CD4-positive, alpha-beta T cell treated with Interleukin-6 at 100 ng/mL for 8 hours (primary cell): Measurements from ENCODE around the gene GFI1.
"Not testable (repeated sequence)": the region's sequence is repeated elsewhere in the genome, so short reads cannot be mapped to it uniquely, and the experiment has no call there.

ENCODE experiments used
- DNase-seq: peaks from one replicate; pipeline ENCODE4 v3.0.0-alpha.2; 2020; ENCODE audit warnings: mixed read lengths, low spot score

GFI1 gene

DNA sequence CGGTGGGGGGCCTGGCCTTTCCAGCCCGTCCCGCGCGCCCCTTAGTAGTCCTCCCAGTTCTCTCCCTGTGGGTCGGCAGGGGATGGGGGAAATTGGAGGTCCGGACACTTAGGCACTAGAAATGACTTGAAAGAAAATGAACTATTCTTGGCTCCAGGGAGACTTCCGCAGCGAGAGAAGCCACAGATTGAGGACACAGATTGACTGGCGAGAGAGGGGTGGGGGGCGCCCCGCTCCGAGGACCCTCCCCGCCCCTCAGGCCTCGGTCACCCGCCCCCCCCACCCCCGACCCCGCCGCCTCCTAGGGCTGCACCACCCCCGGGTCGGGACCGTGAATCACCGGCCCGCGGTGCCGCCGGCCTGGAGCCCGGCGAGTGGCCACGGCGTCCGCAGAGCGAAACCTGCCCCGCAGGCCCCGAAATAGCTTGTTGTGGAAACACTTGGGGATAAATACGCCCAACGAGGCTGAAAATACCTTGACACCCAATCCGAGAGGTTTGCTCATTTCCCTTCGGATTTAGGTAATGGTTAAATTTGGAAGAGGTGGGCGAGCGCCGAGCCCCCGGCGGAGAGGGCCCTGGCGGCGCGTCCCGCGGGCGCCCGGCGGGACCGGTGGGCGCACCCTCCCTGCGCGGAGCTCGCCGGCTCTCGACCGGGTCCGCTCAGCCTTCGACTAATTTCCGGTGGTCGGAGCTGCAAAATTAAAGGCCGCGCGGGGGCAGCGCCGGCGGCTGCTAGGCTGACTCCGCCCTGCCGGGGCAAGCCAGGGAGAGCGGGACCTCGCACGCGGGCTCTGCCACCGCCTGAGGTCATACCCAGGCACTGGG is at the start of gene GFI1:
GFI1 (minus strand) TSS at position 675 of the 827 bp plus-strand sequence. CDS start 3,438 bp downstream, outside the sequence.
- peak; percentile 50 for DNase-seq

DNA sequence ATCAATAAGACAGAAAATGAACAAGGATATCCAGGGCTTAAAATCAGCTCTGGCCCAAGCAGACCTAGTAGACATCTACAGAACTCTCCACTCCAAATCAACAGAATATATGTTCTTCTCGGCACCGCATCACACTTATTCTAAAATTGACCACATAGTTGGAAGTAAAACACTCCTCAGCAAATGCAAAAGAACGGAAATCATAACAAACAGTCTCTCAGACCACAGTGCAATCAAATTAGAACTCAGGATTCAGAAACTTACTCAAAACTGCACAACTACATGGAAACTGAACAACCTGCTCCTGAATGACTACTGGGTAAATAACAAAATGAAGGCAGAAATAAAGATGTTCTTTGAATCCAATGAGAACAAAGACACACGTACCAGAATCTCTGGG is 45.6 kb upstream of the GFI1 start:
- not testable (repeated sequence) for DNase-seq

DNA sequence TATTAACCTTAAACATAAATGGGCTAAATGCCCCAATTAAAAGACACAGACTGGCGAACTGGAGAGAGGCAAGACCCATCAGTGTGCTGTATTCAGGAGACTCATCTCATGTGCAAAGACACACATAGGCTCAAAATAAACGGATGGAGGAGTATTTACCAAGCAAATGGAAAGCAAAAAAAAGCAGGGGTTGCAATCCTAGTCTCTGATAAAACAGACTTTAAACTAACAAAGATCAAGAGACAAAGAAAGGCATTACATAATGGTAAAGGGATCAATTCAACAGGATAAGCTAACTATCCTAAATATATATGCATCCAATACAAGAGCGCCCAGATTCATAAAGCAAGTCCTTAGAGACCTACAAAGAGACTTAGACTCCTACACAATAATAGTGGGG is 45.2 kb upstream of the GFI1 start:
- DNase-seq: not testable (repeated sequence)

DNA sequence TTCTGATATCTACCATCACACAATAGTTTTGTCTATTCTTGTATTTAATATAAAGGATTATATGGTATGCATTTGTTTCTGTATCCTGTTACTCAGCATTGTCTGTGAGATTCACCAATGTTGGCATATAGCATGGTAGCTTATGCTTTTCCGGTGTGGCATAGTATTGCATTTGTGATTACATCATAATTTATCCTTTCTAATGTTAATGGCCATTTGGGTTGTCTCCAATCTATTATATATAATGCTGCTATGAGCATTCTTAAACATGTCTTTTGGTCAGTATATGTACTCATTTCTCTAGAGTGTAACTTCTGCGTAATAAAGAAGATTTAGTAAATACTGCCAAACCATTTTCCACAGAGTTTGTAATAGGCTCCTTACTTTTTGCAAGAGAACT is 40.9 kb upstream of the GFI1 start:
- no peak for DNase-seq

DNA sequence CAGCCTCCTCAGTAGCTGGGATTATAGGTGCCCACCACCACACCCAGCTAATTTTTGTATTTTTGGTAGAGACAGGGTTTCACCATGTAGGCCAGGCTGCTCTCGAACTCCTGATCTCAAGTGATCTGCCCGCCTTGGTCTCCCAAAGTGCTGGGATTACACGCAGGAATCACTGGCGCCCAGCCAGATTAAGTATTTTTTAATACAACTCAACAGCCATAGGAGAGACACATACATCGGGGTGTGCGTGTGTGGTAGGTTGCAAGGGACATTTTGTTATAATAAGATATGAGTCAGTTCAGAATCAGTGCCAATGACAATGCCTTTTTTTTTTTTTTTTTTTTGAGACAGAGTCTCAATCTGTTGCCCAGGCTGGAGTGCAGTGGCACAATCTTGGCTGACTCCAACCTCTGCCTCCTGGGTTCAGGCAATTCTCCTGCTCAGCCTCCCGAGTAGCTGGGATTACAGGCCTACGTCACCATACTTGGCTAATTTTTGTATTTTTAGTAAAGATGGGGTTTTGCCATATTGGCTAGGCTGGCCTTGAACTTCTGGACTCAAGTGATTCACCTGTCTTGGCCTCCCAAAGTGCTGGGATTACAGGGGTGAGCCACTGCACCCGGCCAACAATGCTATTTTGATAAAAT is 38.3 kb upstream of the GFI1 start:
- DNase-seq: not testable (repeated sequence)

DNA sequence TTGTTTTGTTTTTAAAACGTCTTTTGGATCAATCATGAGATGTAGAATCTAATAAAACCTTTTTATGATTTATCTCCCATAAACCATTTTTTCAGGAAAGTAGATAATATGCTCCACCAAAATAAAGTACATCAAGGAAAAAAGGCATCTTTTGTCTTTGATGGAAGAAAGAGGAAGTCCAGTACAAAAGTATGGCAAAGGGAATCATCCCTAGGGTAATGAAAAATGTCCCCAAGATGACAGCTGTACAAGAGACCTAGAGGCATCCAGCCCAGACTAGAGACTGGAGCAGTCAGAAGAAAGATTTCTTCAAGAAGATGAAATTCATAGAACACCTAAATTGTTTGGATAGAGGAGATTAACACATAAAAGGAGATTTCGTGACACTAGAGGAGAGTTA is 32.3 kb upstream of the GFI1 start:
- no peak for DNase-seq

DNA sequence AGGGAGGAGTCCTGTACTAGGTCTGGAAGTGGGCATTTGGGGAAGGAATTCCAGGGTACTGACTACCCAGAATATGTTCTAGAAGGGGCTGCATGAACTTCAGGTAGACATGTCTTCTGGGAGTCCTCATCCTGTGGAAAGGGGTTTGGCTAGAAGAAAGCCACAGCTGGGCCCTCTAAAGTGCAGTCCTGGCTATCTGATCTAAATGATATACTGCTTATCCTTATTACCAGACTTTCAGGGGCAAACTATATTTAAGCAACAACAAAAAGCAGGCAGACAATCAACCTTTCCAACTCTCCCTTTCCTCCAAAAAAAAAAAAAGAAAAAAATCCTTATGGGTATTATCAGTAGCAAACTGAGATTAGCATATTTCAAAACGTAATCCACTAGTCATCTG is 29.8 kb upstream of the GFI1 start:
- no peak for DNase-seq

DNA sequence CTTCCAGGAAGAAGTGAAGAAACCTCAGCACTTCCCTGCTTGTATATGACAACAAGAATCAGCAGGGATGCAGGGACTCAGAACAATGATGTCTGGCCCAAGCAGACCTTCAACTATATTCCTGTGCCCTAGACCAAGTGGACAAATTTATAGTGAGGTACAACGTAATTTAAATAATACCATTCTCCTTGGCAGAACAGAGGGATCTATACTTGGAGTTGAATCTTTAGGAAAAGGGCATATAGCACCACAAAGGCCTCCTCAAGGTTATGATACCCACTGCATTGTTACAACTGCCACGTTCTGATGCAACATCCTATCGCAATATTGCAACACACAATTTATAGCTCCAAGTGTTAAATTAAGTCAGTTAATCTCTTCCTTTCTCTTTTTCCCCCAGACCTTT is 29.1 kb upstream of the GFI1 start:
- DNase-seq: no peak

DNA sequence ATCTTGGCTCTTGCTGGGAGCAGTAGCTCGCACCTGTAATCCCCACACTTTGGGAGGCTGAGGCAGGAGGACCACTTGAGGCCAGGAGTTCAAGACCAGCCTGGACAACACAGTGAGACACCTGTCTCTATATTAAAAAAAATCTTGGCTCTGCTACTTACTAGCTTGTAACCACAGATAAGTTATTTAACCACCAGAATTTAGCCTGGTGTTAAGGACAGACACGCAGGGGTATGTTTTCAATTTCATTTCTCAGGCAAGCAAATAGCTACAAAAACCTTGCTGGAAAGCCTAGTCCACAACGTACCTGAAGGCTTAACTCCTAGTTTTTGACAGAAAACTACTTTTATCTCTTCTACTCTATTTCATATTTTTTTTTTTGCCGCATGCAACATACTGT is 24.8 kb upstream of the GFI1 start:
- no peak for DNase-seq

DNA sequence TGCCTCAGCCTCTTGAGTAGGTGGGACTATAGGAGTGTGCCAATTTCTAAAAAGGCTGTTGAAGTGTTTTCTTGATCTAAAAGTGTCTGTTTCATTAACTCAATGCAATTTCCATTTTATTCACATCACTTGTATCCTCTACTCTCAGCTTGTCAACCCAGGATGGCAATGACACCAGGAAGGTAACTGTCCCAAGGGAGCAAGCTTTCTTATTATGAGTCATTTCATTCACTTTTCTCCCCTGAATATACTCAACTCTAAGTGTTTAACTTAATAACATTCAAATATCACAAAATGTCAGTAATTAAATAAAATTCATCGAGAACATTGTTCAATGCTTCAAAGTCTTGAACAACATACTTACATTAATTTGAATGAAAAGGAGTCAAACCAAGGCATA is 22.9 kb upstream of the GFI1 start:
- no peak for DNase-seq

DNA sequence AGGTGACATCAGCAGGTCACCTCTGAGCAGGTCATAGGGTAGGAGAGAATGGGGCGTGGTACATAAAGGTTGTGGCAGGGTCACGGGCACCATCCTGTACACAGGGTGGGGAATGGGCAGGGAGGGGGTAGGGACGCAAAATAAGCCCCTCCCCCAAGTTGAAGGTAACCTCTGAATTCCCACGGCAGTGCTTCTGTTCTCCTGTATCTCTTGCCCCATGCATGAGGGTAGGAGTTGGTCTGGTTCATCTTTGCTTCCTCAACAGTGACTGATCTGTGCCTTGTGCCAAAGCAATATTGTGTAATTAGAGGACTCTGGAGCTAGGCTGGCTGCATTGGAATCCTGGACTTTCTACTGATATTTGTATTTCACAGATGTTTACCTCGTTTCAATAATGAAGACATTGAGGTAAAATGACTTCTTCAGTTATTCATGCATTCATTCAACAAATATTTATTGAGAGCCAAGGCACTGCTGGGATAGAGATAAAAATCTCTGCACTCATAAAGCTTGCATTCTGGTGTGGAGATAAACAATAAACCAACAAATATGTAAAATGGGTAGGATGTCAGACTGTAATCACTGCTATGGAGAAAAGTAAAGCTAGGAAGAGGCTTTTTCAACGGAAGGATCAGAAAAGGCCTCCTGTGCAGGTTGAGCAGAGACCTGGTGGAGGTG is 18.4 kb upstream of the GFI1 start:
- no peak for DNase-seq

DNA sequence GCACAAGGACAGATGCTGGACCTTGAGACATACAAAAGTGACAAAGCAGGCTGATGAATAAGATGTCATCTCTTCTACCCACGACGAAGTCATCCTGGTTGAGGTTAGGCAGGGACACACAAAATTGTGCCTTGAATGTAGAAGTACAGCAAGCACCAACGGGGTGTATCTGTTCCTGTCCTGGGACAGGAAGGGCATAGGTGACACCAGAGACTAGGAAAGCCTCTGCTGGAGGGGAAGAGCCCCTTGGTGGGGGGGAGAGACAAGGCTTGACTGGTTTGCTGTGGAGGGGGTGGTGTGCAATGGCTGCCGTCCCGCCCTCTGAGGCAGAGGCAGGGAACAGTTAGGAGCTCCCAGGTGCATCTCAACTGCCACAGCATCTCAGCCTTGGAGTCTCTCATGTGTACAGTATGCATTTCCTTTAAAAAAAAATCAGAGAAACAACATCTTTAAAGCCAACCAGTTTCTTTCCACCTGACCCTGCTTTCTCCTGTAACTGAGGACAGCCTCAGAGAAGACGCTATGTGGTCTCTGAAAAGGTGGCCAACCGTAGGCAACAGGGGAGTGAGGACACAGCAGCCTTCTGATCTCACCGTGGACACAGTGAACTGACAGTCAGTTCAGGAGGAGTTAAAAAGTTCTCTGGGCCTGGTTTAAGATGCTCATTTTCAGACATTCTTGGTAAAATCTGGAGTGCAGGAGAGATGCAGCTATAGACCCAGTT is 17.7 kb upstream of the GFI1 start:
- no peak for DNase-seq

DNA sequence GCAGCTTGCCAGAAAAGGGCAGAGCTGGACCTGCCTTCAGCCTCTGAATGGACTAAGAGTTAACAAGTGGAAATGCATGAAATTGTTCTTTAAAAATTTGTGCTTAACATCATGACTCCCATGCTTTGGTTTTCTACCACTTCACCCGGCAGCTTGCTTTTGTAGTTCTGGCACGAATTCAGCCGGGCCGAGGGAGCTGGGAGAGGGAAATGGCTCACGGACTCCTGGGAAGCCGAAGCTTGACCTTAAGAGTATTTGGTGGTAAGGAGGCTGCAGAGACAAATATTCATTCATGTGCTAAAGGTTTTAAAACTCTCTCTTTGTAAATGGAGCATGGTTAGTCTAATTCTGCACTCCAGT is 17.2 kb upstream of the GFI1 start:
- no peak for DNase-seq

DNA sequence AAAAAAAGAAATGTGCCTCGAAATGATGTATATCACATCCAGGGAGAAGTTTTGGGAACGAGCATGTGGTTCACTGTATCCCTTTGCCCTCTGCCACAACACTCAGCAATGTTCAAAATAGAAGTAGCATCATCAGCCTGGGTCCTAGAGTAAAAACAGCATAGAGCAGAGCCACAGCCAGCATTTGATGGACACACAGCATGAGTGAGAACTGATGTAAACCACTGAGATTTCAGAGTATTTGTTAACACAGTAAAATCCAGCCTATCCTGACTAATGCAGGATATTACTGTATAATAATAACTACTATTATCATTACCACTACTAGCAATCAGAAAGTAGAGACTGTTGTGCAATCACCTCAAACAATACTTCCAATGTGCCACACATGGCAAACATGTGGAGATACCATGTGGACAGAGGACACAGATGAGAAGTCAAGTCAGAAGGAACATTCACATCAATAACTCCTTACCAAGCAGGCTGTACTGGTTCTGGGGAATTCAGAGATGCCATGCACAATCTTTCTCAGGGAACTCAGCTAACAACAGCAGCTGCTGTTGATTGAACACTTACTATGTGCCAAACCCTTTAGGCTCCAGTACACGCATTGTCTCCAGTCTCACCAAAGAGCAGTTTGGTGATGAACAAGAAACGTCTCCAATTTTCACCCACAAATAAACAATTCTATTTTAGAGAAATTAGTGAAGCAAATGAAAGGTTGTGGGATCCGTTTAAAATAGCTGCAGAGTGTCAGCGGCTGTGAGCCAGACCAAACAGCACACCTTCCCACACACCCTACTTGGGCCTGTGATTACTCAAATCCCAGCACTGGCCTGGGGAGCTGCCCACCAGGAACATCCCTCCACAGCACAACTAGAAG is 16.6 kb upstream of the GFI1 start:
- no peak for DNase-seq

DNA sequence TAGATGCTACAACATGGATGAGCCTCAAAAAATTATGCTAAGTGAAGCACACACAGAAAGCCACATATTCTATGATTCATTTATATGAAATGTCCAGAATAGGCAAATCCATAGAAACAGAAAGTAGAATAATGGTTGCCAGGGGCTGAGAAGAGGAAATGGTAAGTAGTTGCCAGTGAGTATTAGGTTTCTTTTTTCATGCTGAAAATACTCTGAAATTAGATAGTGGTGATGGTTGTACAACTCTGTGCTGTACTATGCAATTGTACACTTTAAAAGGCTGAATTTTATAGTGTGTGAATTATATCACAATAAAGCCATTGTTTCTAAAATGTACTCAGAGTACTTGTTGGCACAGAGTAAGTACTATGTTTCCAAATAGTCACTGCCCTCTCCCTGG is 15.5 kb upstream of the GFI1 start:
- DNase-seq: no peak

DNA sequence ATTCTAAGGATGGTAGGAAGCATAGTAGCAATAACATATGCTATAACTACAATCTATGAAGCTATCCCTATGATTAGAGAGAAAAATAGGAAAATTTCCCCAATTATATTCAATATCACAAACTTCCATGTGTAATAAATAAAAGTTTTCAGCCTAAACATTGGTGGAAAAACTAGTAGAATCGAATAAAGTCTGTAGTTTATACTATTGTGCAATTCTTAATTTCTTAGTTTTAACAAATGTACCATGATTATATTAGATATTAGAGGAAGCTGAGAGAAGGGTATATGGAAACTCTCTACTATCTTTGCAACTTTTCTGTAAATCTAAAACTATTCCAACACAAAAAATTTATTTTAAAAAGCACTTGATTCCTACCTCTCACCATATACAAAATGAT is 13.8 kb upstream of the GFI1 start:
- DNase-seq: no peak

DNA sequence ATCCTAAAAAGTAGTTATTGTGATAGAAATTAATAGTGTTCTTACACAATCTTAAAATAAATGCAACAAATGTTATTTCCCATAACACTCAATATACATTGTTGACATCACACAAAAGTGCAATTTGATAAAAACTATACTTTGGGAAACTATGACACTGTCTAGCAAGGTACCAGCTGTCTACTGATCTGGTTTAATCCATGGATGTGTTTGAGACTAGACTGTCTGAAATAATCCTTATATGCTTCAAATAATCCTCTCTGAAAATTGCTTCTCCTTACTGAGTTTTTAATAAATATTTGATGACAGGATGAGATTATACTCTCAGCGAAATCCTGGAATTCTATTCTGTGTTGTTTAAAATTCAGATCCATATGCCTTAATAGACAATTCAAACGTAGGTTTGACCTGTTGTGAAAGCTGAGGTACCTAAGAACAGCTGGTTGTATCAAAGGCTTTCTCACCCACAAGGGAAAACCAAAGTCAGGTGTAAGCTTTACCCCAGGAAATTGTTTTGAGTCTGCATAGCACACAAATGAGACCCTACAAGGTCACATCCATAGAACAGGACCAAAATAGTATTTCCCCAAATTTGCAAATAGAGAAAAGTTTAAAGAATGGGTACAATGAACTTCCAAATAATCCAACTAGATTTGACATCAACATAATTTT is 8.8 kb upstream of the GFI1 start:
- DNase-seq: peak; percentile 29

DNA sequence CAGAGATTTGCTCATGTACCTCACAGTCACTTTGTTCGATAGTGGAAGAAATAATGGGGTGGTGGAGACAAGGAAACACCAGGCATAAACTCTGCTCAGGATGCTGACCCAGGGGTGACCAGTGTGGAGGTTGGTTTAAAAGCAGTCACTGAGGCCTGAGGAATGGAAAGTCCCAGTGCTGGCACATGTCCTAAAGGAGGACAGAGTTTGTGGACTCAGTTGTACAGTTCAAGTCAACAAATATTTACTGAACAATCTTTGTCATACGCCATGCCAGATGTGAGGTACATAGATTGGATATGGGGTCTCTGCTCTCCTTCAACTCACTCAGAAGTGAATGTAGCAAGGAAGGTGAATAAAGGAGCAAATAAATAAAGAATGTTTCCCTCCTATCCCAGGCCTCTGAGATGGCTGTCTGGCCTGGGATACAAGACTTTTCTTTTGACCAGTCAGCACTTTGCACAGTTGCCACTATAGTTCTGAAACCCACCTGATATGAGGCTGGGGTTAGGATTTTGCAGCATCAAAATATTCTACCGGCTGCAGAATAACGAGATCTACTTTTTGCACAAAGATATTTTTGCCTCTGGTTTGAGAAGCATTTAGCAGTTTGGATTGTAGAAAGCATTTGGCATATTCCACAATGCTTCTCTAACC is 7.9 kb upstream of the GFI1 start:
- no peak for DNase-seq

DNA sequence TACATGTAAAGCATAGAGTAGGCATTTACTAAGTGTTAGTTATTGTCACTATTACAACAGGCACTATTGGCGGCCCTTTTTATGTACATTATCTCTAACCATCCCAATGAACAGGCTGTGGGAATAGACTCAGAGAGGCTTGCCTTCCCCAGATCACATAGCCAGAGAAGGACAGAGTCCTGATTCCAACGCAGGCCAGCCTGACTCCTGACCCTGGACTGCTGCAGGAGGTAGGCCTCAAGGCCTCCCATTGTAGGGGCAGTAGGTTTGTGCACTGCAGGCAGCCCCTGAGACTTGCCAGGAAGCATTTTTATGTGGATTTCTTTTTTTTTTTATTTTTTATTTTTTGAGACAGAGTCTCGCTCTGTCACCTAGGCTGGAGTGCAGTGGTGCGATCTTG is 6.4 kb upstream of the GFI1 start:
- no peak for DNase-seq

DNA sequence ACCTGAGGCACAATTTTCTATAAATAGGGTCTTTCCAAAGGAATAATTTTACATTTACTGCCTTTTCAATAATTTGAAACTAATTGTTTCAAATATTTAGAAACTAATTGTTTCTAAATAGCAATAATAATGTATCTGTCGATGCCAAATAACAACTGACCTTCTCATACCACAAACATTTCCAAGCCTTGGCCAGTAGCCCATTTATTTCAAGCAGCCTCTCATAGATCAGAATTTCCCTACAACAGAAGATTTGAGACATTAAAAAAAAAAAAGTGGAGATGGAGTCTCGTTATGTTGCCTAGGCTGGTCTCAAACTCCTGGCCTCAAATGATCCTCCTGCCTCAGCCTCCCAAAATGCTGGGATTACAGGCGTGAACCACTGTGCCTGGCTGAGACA is 2.1 kb upstream of the GFI1 start:
- no peak for DNase-seq
